ENCODE measurements around the gene ZNF80.

DNA sequence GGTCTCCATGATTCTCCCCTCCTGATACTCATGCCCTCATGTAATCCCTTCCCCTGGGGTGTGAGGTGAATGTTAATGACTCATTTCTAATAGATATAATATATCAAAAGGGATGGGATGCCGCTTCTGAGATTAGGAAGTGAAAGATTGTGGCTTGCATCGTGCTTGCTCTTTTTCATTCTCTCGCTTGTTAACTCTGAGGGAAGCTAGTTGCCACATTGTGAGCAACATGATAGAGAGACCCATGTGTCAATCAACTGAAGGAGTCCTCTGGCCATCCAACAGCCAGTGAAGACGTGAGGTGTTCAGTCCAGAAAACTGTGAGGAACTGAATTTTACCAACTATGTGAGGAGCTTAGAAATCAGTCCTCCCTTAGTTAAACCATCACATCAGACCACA lies 29.6 kb downstream of the ZNF80 start:
- TF ChIP-seq POLR2AphosphoS5 (IDR thresholded peaks at IDR 0.05; ENCODE audit: low read depth, low read length) (no peak), SPI1 (IDR thresholded peaks at IDR 0.05; ENCODE audit: low read depth, low read length) (peak; percentile 73), POLR2A (IDR thresholded peaks at IDR 0.05; ENCODE audit: low read depth, low read length) (no peak), TAF1 (IDR thresholded peaks at IDR 0.05; ENCODE audit: low read depth, low read length) (no peak), PAX5 (IDR thresholded peaks at IDR 0.05; ENCODE audit: insufficient read depth, low read length, severe bottlenecking) (no peak)

Measured in GM12891 (cell line).